OCI-LY1 (cell line): ENCODE data around the gene UROS.
A peak's percentile ranks its signal among the peaks of the same experiment; 100 is the strongest.

ENCODE experiments used
- H2AFZ ChIP-seq: fragments of 200-600 bp; sonication (generic), shearing (Covaris generic); 2 replicates; pipeline ENCODE4 v1.6.0; 2014; ENCODE audit warnings: antibody characterized with exemption, mild to moderate bottlenecking, low read length
- H3F3A ChIP-seq: fragments of 200-600 bp; sonication (generic), shearing (Covaris generic); 2 replicates; pipeline ENCODE4 v1.6.0; 2014; ENCODE audit warnings: mild to moderate bottlenecking, antibody characterized with exemption, low read length, moderate library complexity; ENCODE audit not compliant: insufficient read depth
- H3K27ac ChIP-seq: fragments of 200-600 bp; sonication (generic); 2 replicates; pipeline ENCODE4 v1.5.1; 2014; ENCODE audit warnings: low read length, mixed run types, mild to moderate bottlenecking, low read depth; ENCODE audit not compliant: poor library complexity, severe bottlenecking
- H3K27me3 ChIP-seq: fragments of 200-600 bp; sonication (generic); 2 replicates; pipeline ENCODE4 v1.6.0; 2014; ENCODE audit warnings: antibody characterized with exemption, mild to moderate bottlenecking, low read length, moderate library complexity; ENCODE audit not compliant: insufficient read depth
- H3K36me3 ChIP-seq: fragments of 200-600 bp; sonication (generic); 2 replicates; pipeline ENCODE4 v1.6.1; 2014; ENCODE audit warnings: mild to moderate bottlenecking, antibody characterized with exemption, low read length, moderate library complexity, mixed read lengths; ENCODE audit not compliant: insufficient read depth
- H3K4me1 ChIP-seq: fragments of 200-600 bp; sonication (generic); 2 replicates; pipeline ENCODE4 v1.5.1; 2014; ENCODE audit warnings: mild to moderate bottlenecking, low read length, moderate library complexity; ENCODE audit not compliant: insufficient read depth, severe bottlenecking
- H3K4me2 ChIP-seq: fragments of 200-600 bp; sonication (generic), shearing (Covaris generic); 2 replicates; pipeline ENCODE4 v1.6.1; 2014; ENCODE audit warnings: low read length
- H3K4me3 ChIP-seq: fragments of 200-600 bp; sonication (generic); 2 replicates; pipeline ENCODE4 v1.5.1; 2014; ENCODE audit warnings: low read length, low read depth, mild to moderate bottlenecking, mixed read lengths; ENCODE audit not compliant: poor library complexity, severe bottlenecking
- H3K79me2 ChIP-seq: fragments of 200-600 bp; shearing (Covaris generic); 2 replicates; pipeline ENCODE4 v1.6.1; 2016; ENCODE audit warnings: mixed run types, low read length, mixed read lengths; ENCODE audit not compliant: insufficient read depth
- H3K9ac ChIP-seq: fragments of 200-600 bp; sonication (generic), shearing (Covaris generic); 2 replicates; pipeline ENCODE4 v1.6.1; 2014; ENCODE audit warnings: mild to moderate bottlenecking, low read length, mixed read lengths
- H3K9me2 ChIP-seq: fragments of 200-600 bp; sonication (generic), shearing (Covaris generic); 2 replicates; pipeline ENCODE4 v1.6.1; 2014; ENCODE audit warnings: low read depth, mild to moderate bottlenecking, low read length, mixed read lengths
- H3K9me3 ChIP-seq: fragments of 200-600 bp; shearing (Covaris generic); 2 replicates; pipeline ENCODE4 v1.6.1; 2014; ENCODE audit warnings: low read length, mixed read lengths
- H4K20me1 ChIP-seq: fragments of 200-600 bp; sonication (generic), shearing (Covaris generic); 2 replicates; pipeline ENCODE4 v1.6.0; 2016; ENCODE audit warnings: mild to moderate bottlenecking, low read length; ENCODE audit not compliant: insufficient read depth
- EZH2 ChIP-seq: fragments of 200-600 bp; sonication (generic), shearing (Covaris generic); IDR thresholded peaks from 2 replicates; pipeline ENCODE4 v1.8.0; 2017; ENCODE audit warnings: borderline replicate concordance, mixed run types, mild to moderate bottlenecking, antibody characterized with exemption, low read length, moderate library complexity, mixed read lengths
- TF ChIP-seq, protein P1 (sequence below): fragments of 200-600 bp; sonication (generic), shearing (Covaris generic); IDR thresholded peaks from 2 replicates; pipeline ENCODE4 v1.5.1; 2017; ENCODE audit warnings: mild to moderate bottlenecking, antibody characterized with exemption, low read length, moderate library complexity, mixed read lengths

UROS gene

DNA sequence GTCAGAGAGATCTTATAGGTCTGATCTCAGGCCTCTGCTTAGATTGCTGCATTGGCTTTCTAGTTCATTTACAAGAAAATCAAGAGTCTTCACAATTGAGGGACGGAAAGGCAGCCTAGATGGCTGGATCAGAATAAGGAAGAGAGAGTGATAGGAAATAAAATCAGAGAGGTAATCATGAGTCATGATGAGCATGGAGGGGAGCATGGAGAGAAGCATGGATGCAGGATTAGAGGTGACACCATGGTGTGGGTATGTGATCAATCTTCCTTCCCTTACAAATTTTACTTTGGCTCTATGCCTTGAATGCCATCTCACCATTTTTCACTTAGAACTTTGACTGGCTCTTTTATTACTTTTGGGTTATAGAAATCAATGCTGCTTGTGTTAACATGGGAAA, 1.7 kb upstream of the UROS start:
- Histone ChIP-seq H3K27ac (no peak overlapping the region), H3K36me3 (peaks cover 50% of the 10 kb centered on the region), H2AFZ (no peak overlapping the region), H3K9ac (peak overlapping the region; percentile 90; the same call in 1 of the 2 replicates), H4K20me1 (no peaks in the 10 kb centered on the region), H3K79me2 (peaks cover 31% of the 10 kb centered on the region), H3K4me2 (peak overlapping the region; percentile 69), H3K4me3 (peak overlapping the region; percentile 86), H3K9me2 (no peaks in the 10 kb centered on the region), H3F3A (no peaks in the 10 kb centered on the region), H3K4me1 (peaks cover 37% of the 10 kb centered on the region), H3K27me3 (no peaks in the 10 kb centered on the region), H3K9me3 (no peaks in the 10 kb centered on the region)
- no peak for TF ChIP-seq EZH2
- TF ChIP-seq, protein P1, sequence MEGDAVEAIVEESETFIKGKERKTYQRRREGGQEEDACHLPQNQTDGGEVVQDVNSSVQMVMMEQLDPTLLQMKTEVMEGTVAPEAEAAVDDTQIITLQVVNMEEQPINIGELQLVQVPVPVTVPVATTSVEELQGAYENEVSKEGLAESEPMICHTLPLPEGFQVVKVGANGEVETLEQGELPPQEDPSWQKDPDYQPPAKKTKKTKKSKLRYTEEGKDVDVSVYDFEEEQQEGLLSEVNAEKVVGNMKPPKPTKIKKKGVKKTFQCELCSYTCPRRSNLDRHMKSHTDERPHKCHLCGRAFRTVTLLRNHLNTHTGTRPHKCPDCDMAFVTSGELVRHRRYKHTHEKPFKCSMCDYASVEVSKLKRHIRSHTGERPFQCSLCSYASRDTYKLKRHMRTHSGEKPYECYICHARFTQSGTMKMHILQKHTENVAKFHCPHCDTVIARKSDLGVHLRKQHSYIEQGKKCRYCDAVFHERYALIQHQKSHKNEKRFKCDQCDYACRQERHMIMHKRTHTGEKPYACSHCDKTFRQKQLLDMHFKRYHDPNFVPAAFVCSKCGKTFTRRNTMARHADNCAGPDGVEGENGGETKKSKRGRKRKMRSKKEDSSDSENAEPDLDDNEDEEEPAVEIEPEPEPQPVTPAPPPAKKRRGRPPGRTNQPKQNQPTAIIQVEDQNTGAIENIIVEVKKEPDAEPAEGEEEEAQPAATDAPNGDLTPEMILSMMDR = no peak

DNA sequence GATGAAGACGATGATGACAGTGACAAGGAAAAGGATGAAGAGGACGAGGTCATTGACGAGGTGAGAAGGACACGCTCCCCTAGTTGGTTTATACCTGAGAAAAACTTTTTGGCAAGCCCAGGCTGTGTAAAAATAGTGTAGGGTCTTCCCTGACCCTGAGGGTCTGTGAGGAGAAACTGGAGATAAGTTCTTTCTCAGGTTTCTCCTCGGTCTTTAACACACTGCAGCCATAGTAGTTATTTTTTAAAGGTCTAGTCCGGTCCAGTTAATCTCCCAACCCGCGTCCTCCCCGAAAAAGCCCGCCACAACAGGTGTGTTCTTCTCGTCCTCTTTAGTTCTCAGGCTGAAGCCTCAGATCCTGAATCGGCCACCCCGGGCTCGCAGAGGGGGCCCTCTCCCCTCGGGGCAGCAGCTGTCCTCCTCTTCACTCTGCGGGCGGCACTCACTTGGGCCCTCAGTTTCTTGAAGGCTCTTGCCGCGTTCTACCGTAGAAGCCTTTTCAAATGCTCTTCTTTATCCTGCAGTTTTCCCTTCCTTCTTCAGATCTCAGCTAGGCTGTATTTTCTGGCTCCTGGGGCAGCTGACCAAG, 699 bp upstream of the UROS start:
- Histone ChIP-seq H3K9ac (peak overlapping the region; percentile 90), H3K9me2 (no peaks in the 10 kb centered on the region), H3K79me2 (peaks cover 31% of the 10 kb centered on the region), H3K36me3 (peaks cover 41% of the 10 kb centered on the region), H3K27ac (no peak overlapping the region), H3F3A (no peaks in the 10 kb centered on the region), H3K4me1 (peaks cover 37% of the 10 kb centered on the region), H3K27me3 (no peaks in the 10 kb centered on the region), H3K4me3 (peak overlapping the region; percentile 86), H4K20me1 (no peaks in the 10 kb centered on the region), H2AFZ (no peak overlapping the region), H3K9me3 (no peaks in the 10 kb centered on the region), H3K4me2 (peak overlapping the region; percentile 69)
- TF ChIP-seq, protein P1 = no peak
- TF ChIP-seq EZH2 = no peak

DNA sequence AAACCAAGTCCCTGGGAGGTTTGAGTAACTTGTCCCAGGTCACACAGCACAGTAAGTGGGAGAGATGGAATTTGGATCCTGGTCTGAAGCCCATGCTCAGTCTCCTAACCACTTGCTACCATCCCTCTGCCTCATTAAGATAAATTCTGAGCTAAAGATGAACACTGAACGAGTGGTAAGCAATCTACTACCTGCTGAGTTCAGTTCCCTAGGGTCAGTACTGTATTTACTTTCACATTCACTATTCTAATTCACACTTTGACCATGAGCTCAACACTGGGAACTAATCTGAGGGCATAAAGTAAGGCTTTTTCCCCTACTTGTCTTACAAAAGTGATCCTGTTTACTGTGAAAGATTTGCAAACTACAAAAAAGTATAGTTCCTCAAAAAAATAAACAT, 2.4 kb downstream of the UROS start:
- peaks cover 17% of the 10 kb centered on the region; the same call in 1 of the 2 replicates for H3K36me3 ChIP-seq
- H3K27me3 ChIP-seq = no peaks in the 10 kb centered on the region
- H3K79me2 ChIP-seq = peaks cover 23% of the 10 kb centered on the region
- no peak overlapping the region for H2AFZ ChIP-seq
- H3K4me1 ChIP-seq = peaks cover 32% of the 10 kb centered on the region
- H3K9me2 ChIP-seq = no peaks in the 10 kb centered on the region
- no peaks in the 10 kb centered on the region for H3K9me3 ChIP-seq
- no peak overlapping the region for H3K9ac ChIP-seq
- 0 out of 2 replicates have a peak overlapping the region, but pooled peaks have one; percentile 69 for H3K4me2 ChIP-seq
- TF ChIP-seq EZH2 = no peak
- TF ChIP-seq, protein P1 = no peak
- no peaks in the 10 kb centered on the region for H3F3A ChIP-seq
- H4K20me1 ChIP-seq = no peaks in the 10 kb centered on the region
- H3K4me3 ChIP-seq = no peak overlapping the region
- no peak overlapping the region for H3K27ac ChIP-seq
